NB4 (cell line): ENCODE data around the gene FHIT.

ENCODE experiments used
- CTCF ChIP-seq: IDR thresholded peaks from one replicate; pipeline ENCODE4 v1.5.1; 2012; ENCODE audit warnings: low read depth, low read length
- MAX ChIP-seq: IDR thresholded peaks from 2 replicates; pipeline ENCODE4 v1.6.1; 2011; ENCODE audit warnings: low read depth, low read length
- MYC ChIP-seq: IDR thresholded peaks from 2 replicates; pipeline ENCODE4 v1.6.1; 2011; ENCODE audit warnings: low read depth, low read length
- POLR2A ChIP-seq: IDR thresholded peaks from 2 replicates; pipeline ENCODE4 v1.6.1; 2011; ENCODE audit warnings: mild to moderate bottlenecking; ENCODE audit not compliant: insufficient read length; ENCODE audit errors: extremely low read depth

GRCh38 chr3:59775106-59775505 is 1476.1 kb downstream of the FHIT start:
- TF ChIP-seq POLR2A (no peak), CTCF (no peak), MYC (no peak), MAX (no peak)
